ENCODE measurements around the gene SCAPER.

DNA sequence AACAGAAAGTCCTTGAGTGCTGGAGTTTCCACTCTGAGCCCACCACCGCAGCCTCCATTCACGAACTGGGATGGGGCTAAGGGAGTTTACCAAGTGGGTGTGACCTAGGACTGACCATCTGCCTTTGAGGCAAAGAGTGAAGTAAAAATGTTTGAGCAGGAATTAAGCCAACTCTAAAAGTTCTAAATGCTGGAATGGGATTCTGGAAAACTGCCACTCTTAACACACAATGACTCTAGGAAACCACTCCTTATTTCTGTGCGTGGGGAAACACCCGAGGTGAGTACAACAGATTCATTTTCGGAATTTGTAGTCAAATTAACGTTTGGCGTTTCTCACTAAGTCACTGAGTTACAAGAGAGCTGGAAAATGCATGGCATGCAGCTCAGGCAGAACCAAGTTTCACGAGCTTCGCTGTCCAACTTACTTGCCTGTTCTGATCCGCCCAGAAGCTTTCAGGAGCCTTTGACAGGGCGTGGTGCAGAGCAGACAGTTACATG lies 537.0 kb downstream of the SCAPER start:
- TF ChIP-seq, protein P1, sequence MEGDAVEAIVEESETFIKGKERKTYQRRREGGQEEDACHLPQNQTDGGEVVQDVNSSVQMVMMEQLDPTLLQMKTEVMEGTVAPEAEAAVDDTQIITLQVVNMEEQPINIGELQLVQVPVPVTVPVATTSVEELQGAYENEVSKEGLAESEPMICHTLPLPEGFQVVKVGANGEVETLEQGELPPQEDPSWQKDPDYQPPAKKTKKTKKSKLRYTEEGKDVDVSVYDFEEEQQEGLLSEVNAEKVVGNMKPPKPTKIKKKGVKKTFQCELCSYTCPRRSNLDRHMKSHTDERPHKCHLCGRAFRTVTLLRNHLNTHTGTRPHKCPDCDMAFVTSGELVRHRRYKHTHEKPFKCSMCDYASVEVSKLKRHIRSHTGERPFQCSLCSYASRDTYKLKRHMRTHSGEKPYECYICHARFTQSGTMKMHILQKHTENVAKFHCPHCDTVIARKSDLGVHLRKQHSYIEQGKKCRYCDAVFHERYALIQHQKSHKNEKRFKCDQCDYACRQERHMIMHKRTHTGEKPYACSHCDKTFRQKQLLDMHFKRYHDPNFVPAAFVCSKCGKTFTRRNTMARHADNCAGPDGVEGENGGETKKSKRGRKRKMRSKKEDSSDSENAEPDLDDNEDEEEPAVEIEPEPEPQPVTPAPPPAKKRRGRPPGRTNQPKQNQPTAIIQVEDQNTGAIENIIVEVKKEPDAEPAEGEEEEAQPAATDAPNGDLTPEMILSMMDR (IDR thresholded peaks at IDR 0.05), result no peak
- TF ChIP-seq POLR2A (IDR thresholded peaks at IDR 0.05), result no peak

Measured in Peyer's patch (tissue), 4 donors.